Trophoblast cell (in vitro differentiated cells and primary cell): Measurements from ENCODE around the gene ITGB6.

Experiments
- DNase-seq, 2 donors: peaks; one replicate each; pipeline ENCODE4 v3.0.0-alpha.2; 2016
- H2AFZ ChIP-seq: 2 replicates; pipeline ENCODE4 v1.6.1; 2013; ENCODE audit warnings: low read length, moderate library complexity, mild to moderate bottlenecking; ENCODE audit not compliant: insufficient read depth, poor library complexity
- H2AK5ac ChIP-seq: 2 replicates; pipeline ENCODE4 v1.6.1; 2013; ENCODE audit warnings: mild to moderate bottlenecking, low read length
- H2BK120ac ChIP-seq: 2 replicates; pipeline ENCODE4 v1.6.1; 2013; ENCODE audit warnings: low read length, mild to moderate bottlenecking, moderate library complexity; ENCODE audit not compliant: insufficient read depth, poor library complexity
- H2BK12ac ChIP-seq: 2 replicates; pipeline ENCODE4 v1.6.1; 2013; ENCODE audit warnings: mild to moderate bottlenecking, low read length, moderate library complexity
- H2BK5ac ChIP-seq: 2 replicates; pipeline ENCODE4 v1.6.1; 2013; ENCODE audit warnings: low read length, low read depth, moderate library complexity, mild to moderate bottlenecking; ENCODE audit not compliant: poor library complexity
- H3K14ac ChIP-seq: 2 replicates; pipeline ENCODE4 v1.6.1; 2013; ENCODE audit warnings: mild to moderate bottlenecking, low read length
- H3K18ac ChIP-seq: 2 replicates; pipeline ENCODE4 v1.6.1; 2013; ENCODE audit warnings: mild to moderate bottlenecking, low read length
- H3K23ac ChIP-seq: 2 replicates; pipeline ENCODE4 v1.6.1; 2013; ENCODE audit warnings: low read length
- H3K27ac ChIP-seq: 2 replicates; pipeline ENCODE4 v1.5.1; 2013; ENCODE audit warnings: low read depth, mild to moderate bottlenecking, inconsistent platforms, low read length, moderate library complexity
- H3K27me3 ChIP-seq: 2 replicates; pipeline ENCODE4 v1.6.1; 2013; ENCODE audit warnings: inconsistent platforms, mild to moderate bottlenecking, low read length, moderate library complexity; ENCODE audit not compliant: insufficient read depth
- H3K36me3 ChIP-seq, 2 experiments: 1 replicate in 1 of 2; 2 replicates in 1 of 2; pipeline ENCODE4 v1.6.1; 2013; ENCODE audit warnings: low read length in 2 of 2, mild to moderate bottlenecking in 2 of 2, moderate library complexity in 1 of 2; ENCODE audit not compliant: insufficient read depth in 2 of 2, control insufficient read depth in 1 of 2
- H3K4ac ChIP-seq: 2 replicates; pipeline ENCODE4 v1.6.1; 2013; ENCODE audit warnings: low read depth, mild to moderate bottlenecking, low read length, moderate library complexity
- H3K4me1 ChIP-seq, 2 experiments: 1 replicate in 1 of 2; 2 replicates in 1 of 2; pipeline ENCODE4 v1.6.1; 2013; ENCODE audit warnings: low read length in 2 of 2, mild to moderate bottlenecking in 2 of 2, moderate library complexity in 1 of 2; ENCODE audit not compliant: insufficient read depth in 2 of 2, control insufficient read depth in 1 of 2
- H3K4me2 ChIP-seq: 2 replicates; pipeline ENCODE4 v1.6.1; 2013; ENCODE audit warnings: inconsistent platforms, mild to moderate bottlenecking, low read length, moderate library complexity
- H3K4me3 ChIP-seq: 2 replicates; pipeline ENCODE4 v1.5.1; 2013; ENCODE audit warnings: mild to moderate bottlenecking, low read depth, low read length, inconsistent platforms
- H3K79me1 ChIP-seq: one replicate; pipeline ENCODE4 v1.6.1; 2013; ENCODE audit warnings: low read length
- H3K79me2 ChIP-seq: 2 replicates; pipeline ENCODE4 v1.6.1; 2013; ENCODE audit warnings: low read length, mild to moderate bottlenecking; ENCODE audit not compliant: control insufficient read depth, insufficient read depth, poor library complexity
- H3K9ac ChIP-seq: 2 replicates; pipeline ENCODE4 v1.6.1; 2013; ENCODE audit warnings: mild to moderate bottlenecking, low read length
- H3K9me3 ChIP-seq: 2 replicates; pipeline ENCODE4 v1.6.1; 2013; ENCODE audit warnings: low read depth, mild to moderate bottlenecking, control low read depth, inconsistent platforms, low read length; ENCODE audit not compliant: insufficient read depth
- H4K12ac ChIP-seq: 2 replicates; pipeline ENCODE4 v1.6.1; 2013; ENCODE audit warnings: low read depth, mild to moderate bottlenecking, low read length, moderate library complexity
- H4K8ac ChIP-seq: 2 replicates; pipeline ENCODE4 v1.6.1; 2013; ENCODE audit warnings: low read depth, mild to moderate bottlenecking, low read length, moderate library complexity
- H4K91ac ChIP-seq: one replicate; pipeline ENCODE4 v1.6.1; 2013; ENCODE audit warnings: low read depth, mild to moderate bottlenecking, low read length, moderate library complexity
- WGBS: extraction: QIAGEN DNeasy Blood & Tissue Kit; methylation state at CpG from one replicate; pipeline ENCODE4 v1.1.7; 2013; ENCODE audit warnings: missing lambda C conversion rate; ENCODE audit not compliant: insufficient read length, insufficient coverage; ENCODE audit errors: extremely low coverage; 5-methylcytosine and 5-hydroxymethylcytosine counted together

ITGB6 gene

DNA sequence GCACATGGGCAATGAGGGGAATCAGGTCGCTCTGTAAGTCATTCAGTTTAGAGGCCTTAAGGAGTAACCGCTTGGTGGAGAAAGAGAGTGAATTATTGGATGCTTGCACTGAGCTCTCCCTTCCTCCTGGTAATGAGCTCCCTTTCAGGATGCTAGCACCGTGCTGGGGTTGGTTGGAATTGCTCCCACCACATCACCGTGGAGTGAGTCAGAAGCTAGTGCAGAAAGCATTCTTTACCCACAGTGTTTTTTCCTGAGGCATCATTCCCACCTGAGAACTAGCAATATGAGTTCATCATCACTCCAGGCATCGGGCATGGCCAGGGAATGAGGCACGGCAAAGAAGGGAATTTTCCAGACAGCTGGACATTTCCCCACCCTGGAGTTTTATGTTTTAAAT lies 57.6 kb downstream of the ITGB6 start:
- no peak overlapping the region for H3K4me2 ChIP-seq
- H3K18ac ChIP-seq: no peak overlapping the region
- H3K9ac ChIP-seq: peak overlapping the region; percentile 67
- no peak overlapping the region for H2AFZ ChIP-seq
- no peak overlapping the region for H4K8ac ChIP-seq
- WGBS: no CpG with 5 or more reads among the region's 6 CpGs
- peak overlapping the region; percentile 22 for H3K27ac ChIP-seq
- H2AK5ac ChIP-seq: no peak overlapping the region
- no peaks in the 10 kb centered on the region for H3K27me3 ChIP-seq
- H3K23ac ChIP-seq: peak overlapping the region; percentile 37
- peaks cover 19 to 31% of the 10 kb centered on the region in 2 experiments for H3K36me3 ChIP-seq
- H2BK120ac ChIP-seq: no peak overlapping the region
- peaks cover 1% of the 10 kb centered on the region for H3K9me3 ChIP-seq
- H3K4ac ChIP-seq: no peak overlapping the region
- no peak overlapping the region for H2BK12ac ChIP-seq
- peaks cover 3 to 4% of the 10 kb centered on the region in 2 experiments for H3K4me1 ChIP-seq
- no peak overlapping the region for H4K12ac ChIP-seq
- no peaks in the 10 kb centered on the region for H3K79me2 ChIP-seq
- no peak overlapping the region for H3K14ac ChIP-seq
- no peak overlapping the region for H4K91ac ChIP-seq
- H2BK5ac ChIP-seq: no peak overlapping the region
- peak; percentile 82 to 83 for DNase-seq
- no peaks in the 10 kb centered on the region for H3K79me1 ChIP-seq
- H3K4me3 ChIP-seq: no peak overlapping the region

DNA sequence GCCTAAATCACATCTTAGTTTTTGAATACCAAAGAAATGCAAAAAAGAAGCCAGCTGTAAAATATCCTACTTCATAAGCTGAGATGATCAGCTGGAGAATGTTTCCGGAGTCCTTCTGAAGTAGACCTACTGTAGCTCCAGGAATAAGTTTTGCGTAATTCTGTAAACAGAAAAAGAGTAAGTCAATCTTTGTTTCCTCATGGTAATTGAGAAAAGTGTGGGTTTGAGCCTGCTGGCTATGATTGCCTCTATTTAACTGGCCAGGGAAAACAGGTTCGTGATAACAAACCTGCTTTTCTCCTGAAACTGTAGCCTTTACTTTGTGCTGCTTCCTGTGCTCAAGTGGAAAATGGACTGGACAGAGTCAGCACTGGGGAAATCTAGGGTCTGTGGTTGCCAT lies 58.2 kb downstream of the ITGB6 start:
- H3K9me3 ChIP-seq: peaks cover 4% of the 10 kb centered on the region
- H4K91ac ChIP-seq: no peak overlapping the region
- H2AK5ac ChIP-seq: no peak overlapping the region
- no CpG with 5 or more reads among the region's 3 CpGs for WGBS
- H3K4me2 ChIP-seq: no peak overlapping the region
- H3K4me3 ChIP-seq: no peak overlapping the region
- no peak overlapping the region for H2AFZ ChIP-seq
- no peak overlapping the region for H4K8ac ChIP-seq
- H3K18ac ChIP-seq: no peak overlapping the region
- DNase-seq: peak; percentile 28 to 40
- no peaks in the 10 kb centered on the region for H3K79me1 ChIP-seq
- no peak overlapping the region for H3K4ac ChIP-seq
- peaks cover 3 to 4% of the 10 kb centered on the region in 2 experiments for H3K4me1 ChIP-seq
- no peak overlapping the region for H3K23ac ChIP-seq
- no peak overlapping the region for H2BK12ac ChIP-seq
- no peak overlapping the region for H4K12ac ChIP-seq
- H3K79me2 ChIP-seq: no peaks in the 10 kb centered on the region
- H3K14ac ChIP-seq: no peak overlapping the region
- H2BK5ac ChIP-seq: no peak overlapping the region
- H3K27ac ChIP-seq: no peak overlapping the region
- H3K27me3 ChIP-seq: no peaks in the 10 kb centered on the region
- no peak overlapping the region for H3K9ac ChIP-seq
- no peak overlapping the region for H2BK120ac ChIP-seq
- peaks cover 22 to 37% of the 10 kb centered on the region in 2 experiments for H3K36me3 ChIP-seq

DNA sequence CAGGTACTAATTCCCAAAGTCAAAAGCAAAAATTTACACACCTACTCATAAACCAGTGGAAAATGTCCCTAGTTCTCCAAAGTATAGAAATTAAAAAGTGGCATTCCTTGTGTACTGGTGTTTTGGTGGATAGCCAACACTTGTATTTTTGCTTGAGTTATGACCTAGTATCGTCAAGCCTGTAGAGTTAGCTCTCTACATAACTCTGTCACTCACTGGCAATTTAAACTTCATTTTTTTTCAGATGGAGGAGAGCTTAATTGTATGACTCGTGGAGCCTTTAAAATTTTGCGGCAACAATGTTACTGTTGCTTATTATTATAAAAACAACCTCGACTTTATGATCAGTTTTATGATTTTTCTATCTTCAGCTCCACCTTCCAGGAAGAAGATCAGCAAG lies 58.7 kb downstream of the ITGB6 start:
- H3K79me1 ChIP-seq: no peaks in the 10 kb centered on the region
- H3K4me1 ChIP-seq: peaks cover 3 to 4% of the 10 kb centered on the region in 2 experiments
- H3K9ac ChIP-seq: no peak overlapping the region
- H2BK120ac ChIP-seq: no peak overlapping the region
- no peak overlapping the region for H3K18ac ChIP-seq
- H3K27ac ChIP-seq: no peak overlapping the region
- H3K79me2 ChIP-seq: no peaks in the 10 kb centered on the region
- WGBS: no CpG with 5 or more reads among the region's 4 CpGs
- no peak overlapping the region for H3K4ac ChIP-seq
- H4K12ac ChIP-seq: no peak overlapping the region
- no peak overlapping the region for H3K14ac ChIP-seq
- H2AFZ ChIP-seq: no peak overlapping the region
- no peak overlapping the region for H4K91ac ChIP-seq
- H3K27me3 ChIP-seq: no peaks in the 10 kb centered on the region
- H2BK12ac ChIP-seq: no peak overlapping the region
- H3K36me3 ChIP-seq: peaks cover 22 to 35% of the 10 kb centered on the region in 2 experiments
- no peak overlapping the region for H3K4me3 ChIP-seq
- H2BK5ac ChIP-seq: no peak overlapping the region
- no peak overlapping the region for H3K23ac ChIP-seq
- no peak for DNase-seq
- H2AK5ac ChIP-seq: no peak overlapping the region
- H3K9me3 ChIP-seq: peaks cover 4% of the 10 kb centered on the region
- H4K8ac ChIP-seq: no peak overlapping the region
- no peak overlapping the region for H3K4me2 ChIP-seq

DNA sequence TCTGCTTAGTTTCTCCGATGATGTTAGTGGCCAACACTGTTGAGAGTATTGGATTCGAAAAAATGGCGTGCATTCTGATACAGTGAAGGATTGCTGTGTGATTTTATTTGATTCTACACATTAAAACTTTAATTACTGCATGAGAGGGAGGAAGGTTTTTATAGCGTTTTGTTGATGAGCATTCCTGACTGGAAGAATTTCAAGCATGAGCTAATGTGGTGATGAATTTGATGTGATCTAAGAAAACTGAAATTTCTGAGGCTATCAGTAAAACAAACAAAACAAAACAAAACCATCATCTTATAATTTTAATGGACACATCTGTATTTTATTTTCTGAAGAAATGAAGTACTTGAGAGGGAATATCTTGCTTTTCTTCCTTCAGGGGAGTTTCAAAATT lies 59.6 kb downstream of the ITGB6 start:
- Histone ChIP-seq H3K27me3 (no peaks in the 10 kb centered on the region), H3K79me1 (no peaks in the 10 kb centered on the region), H2BK5ac (no peak overlapping the region), H3K14ac (no peak overlapping the region), H3K9me3 (peaks cover 4% of the 10 kb centered on the region), H4K8ac (no peak overlapping the region), H3K4ac (no peak overlapping the region), H3K4me2 (no peak overlapping the region), H2AK5ac (no peak overlapping the region), H2AFZ (no peak overlapping the region), H3K4me3 (no peak overlapping the region), H4K12ac (no peak overlapping the region), H3K36me3 (peaks cover 17 to 29% of the 10 kb centered on the region in 2 experiments), H4K91ac (no peak overlapping the region), H3K18ac (no peak overlapping the region), H3K9ac (no peak overlapping the region), H2BK120ac (no peak overlapping the region), H3K4me1 (peaks cover 3 to 4% of the 10 kb centered on the region in 2 experiments), H3K79me2 (no peaks in the 10 kb centered on the region), H2BK12ac (no peak overlapping the region), H3K27ac (no peak overlapping the region), H3K23ac (no peak overlapping the region)
- WGBS: no CpG with 5 or more reads among the region's 4 CpGs
- DNase-seq: no peak
